Measurements from ENCODE around the gene ALG12.

DNA sequence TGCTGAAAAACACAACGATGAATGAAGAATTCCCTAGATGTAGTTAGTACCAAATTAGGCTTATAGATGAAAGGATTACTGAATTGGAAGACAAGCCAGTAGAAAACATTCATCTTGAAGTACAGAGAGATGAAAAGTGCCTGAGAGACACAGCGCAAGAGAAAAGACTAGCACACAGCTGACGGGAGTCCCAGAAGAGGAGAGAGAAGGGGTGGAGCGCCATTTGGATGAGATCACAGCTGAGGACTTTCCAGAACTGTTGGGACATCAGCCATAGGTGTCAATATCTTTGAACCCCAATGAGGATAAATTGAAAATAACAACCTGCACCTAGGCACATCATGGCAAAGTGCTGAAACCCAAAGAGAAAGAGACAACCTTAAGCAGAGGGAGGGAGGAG lies 25.2 kb downstream of the ALG12 start:
- TF ChIP-seq, protein P1, sequence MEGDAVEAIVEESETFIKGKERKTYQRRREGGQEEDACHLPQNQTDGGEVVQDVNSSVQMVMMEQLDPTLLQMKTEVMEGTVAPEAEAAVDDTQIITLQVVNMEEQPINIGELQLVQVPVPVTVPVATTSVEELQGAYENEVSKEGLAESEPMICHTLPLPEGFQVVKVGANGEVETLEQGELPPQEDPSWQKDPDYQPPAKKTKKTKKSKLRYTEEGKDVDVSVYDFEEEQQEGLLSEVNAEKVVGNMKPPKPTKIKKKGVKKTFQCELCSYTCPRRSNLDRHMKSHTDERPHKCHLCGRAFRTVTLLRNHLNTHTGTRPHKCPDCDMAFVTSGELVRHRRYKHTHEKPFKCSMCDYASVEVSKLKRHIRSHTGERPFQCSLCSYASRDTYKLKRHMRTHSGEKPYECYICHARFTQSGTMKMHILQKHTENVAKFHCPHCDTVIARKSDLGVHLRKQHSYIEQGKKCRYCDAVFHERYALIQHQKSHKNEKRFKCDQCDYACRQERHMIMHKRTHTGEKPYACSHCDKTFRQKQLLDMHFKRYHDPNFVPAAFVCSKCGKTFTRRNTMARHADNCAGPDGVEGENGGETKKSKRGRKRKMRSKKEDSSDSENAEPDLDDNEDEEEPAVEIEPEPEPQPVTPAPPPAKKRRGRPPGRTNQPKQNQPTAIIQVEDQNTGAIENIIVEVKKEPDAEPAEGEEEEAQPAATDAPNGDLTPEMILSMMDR (IDR thresholded peaks at IDR 0.05; ENCODE audit: low read length), result no peak
- TF ChIP-seq EZH2 (IDR thresholded peaks at IDR 0.05; ENCODE audit: borderline replicate concordance, low read length), result no peak
